Astrocyte of the cerebellum (primary cell): ENCODE measurements around the gene AMBRA1.
A peak's percentile ranks its signal among the peaks of the same experiment; 100 is the strongest.

Experiments used
- DNase-seq: peaks from one replicate; pipeline ENCODE4 v3.0.0-alpha.2; 2011; ENCODE audit warnings: low read depth
- H3K4me3 ChIP-seq: 2 replicates; pipeline ENCODE4 v1.5.1; 2011; ENCODE audit warnings: mild to moderate bottlenecking, low read depth, low read length, moderate library complexity
- CTCF ChIP-seq: IDR thresholded peaks from 2 replicates; pipeline ENCODE4 v1.5.1; 2012; ENCODE audit warnings: low read length, low read depth, moderate library complexity, mild to moderate bottlenecking; ENCODE audit errors: missing control alignments
- in situ Hi-C: cut with HindIII; loops from 2 replicates; pipeline ENCODE4 v1.10.0; 2017; ENCODE audit warnings: low sequenced_read_pairs

The AMBRA1 gene

GRCh38 chr11:46357483-46357936 is 236.3 kb downstream of the AMBRA1 start:
- in situ Hi-C loops: no loop called here
- DNase-seq: no peak
- H3K4me3 ChIP-seq: no peak overlapping the region
- no peak for TF ChIP-seq CTCF

GRCh38 chr11:46356924-46357482 is 236.8 kb downstream of the AMBRA1 start:
- no peak for TF ChIP-seq CTCF
- H3K4me3 ChIP-seq: no peak overlapping the region

GRCh38 chr11:46353698-46354097 is 240.1 kb downstream of the AMBRA1 start:
- in situ Hi-C loops: no loop called here
- DNase-seq: no peak
- TF ChIP-seq CTCF: no peak
- H3K4me3 ChIP-seq: no peak overlapping the region

More at GRCh38 chr11:46356924-46357482, 236.8 kb downstream of the AMBRA1 start:
- in situ Hi-C loops: no loop called here
- DNase-seq: no peak

DNA sequence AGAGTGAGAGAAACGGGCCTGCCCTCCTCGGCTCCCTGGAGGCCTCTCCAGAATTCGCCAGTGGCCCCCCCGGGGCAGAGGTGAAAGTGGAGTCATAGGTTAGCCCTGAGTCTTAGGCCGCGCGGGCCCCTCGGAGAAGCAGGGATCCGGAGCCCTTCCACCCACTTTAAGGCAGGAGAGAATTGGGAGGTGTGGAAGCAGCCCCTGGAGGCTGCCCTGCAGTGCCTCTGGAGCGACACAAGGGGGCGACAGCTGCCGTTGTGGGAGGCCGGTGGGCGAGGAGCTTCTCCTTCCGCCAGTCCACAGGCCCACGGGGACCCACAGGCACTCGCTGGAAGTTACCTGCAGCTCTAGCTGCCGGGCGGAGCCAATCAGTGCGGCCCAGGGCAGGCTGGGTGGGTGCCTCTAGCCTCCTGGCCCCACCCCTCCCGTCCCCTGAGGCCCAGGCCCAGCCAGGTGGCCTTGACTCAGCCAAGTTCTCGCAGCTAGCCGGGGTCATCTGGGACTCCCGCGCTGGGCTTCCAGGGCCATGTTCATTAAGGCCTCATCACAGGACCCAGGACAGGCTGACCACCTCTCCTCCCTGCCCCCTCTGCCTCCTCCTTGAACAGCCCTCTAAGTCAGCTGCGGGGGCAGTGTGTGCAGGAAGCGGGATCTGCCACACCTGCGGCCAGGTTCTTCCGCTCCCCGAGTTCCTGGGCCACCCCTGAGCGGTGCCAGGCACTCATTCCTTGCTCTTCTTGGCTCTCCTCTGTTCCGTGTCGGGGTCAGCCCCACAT is 241.6 kb downstream of the AMBRA1 start:
- peak; percentile 76 for TF ChIP-seq CTCF
- DNase-seq: no peak
- no peak overlapping the region for H3K4me3 ChIP-seq
- in situ Hi-C loops: no loop called here

DNA sequence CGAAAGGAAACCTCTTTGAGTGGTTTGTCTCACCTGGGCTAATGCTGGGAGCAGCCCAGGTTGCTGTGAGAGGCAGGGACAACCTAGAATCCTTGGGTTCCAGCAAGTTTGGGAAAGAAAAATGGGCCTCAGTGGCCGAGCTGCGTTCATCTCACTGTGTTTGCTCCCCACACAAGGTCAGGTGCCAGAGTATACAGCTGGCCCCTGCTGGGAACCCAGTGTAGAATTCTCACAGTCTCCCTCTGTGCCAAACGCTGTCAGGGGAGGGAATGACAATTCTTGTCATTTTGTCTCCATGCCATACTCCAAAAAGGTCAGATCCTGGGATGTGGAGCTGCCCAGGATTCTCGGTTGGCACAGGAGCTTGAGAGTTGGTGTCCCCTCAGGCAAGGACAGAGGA is 242.2 kb downstream of the AMBRA1 start:
- in situ Hi-C loops: no loop called here
- DNase-seq: no peak
- no peak overlapping the region for H3K4me3 ChIP-seq
- no peak for TF ChIP-seq CTCF

DNA sequence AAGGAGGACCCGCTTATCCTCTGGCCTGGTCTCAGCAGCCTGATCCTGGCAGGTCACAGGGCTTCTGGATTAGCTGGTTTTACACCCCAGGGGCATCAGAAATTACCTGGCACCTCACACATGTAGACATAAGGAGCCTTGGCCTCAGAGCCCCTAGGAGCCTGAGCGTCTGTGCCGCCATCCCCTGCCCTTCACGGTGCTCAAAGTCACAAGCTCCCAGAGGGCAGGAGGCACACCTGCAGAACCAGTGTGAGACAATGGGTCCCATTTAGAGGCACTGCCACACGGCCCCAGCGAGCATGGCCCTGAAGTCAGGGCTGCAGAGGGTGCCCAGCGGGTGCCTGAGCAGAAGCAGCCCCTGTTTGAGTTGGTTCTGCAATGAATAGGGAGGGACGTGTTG is 242.7 kb downstream of the AMBRA1 start:
- in situ Hi-C loops: no loop called here
- DNase-seq: no peak
- no peak overlapping the region for H3K4me3 ChIP-seq
- TF ChIP-seq CTCF: no peak
